Measurements from ENCODE around the gene CCDC127.
"Not testable (repeated sequence)": the region's sequence is repeated elsewhere in the genome, so short reads cannot be mapped to it uniquely, and the experiment has no call there.

Gene CCDC127

GRCh38 chr5:251016-251415 lies 33.1 kb upstream of the CCDC127 start:
- H3F3A ChIP-seq (ENCODE audit: control insufficient read depth, insufficient read depth); H4K20me1 ChIP-seq (ENCODE audit: control insufficient read depth, insufficient read depth, low read depth, low read length); H3K4me1 ChIP-seq (ENCODE audit: control insufficient read depth, low read length); H3K9me3 ChIP-seq (ENCODE audit: control insufficient read depth, insufficient read depth, low read length); H3K4me2 ChIP-seq (ENCODE audit: low read length); H3K9me2 ChIP-seq (replicated peaks; ENCODE audit: control insufficient read depth, low read length); H3K27ac ChIP-seq (ENCODE audit: low read depth, low read length); H3K27me3 ChIP-seq (ENCODE audit: control insufficient read depth, low read length); H3K79me2 ChIP-seq (ENCODE audit: control insufficient read depth, low read length); H3K4me3 ChIP-seq (ENCODE audit: low read length): not testable (repeated sequence)
- H3K36me3 ChIP-seq (ENCODE audit: control insufficient read depth, low read length), result peaks cover 78% of the 10 kb centered on the region

DNA sequence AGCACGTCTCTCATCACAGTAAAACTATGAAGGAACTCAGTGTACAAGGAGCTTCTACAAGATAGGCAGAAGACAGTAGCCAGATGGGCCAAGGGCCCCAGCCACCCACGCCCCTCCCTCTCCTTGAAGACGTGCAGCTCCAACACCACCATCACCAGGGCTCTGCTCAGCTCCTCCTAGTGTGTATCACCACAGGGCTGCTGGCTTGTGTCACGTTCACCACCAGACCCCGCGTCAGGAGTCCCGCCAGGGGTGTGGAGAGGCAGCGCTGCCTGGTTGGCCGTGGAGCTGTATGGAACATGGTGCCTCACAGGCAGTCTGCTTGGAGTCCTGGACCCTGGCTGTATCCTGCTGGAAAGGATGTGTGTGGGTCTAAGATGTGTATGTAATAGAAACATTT lies 32.4 kb upstream of the CCDC127 start:
- not testable (repeated sequence) for H3K4me2 ChIP-seq (ENCODE audit: low read length); H3K27me3 ChIP-seq (ENCODE audit: control insufficient read depth, low read length); H3F3A ChIP-seq (ENCODE audit: control insufficient read depth, insufficient read depth); H3K9me3 ChIP-seq (ENCODE audit: control insufficient read depth, insufficient read depth, low read length); H3K9me2 ChIP-seq (replicated peaks; ENCODE audit: control insufficient read depth, low read length); H4K20me1 ChIP-seq (ENCODE audit: control insufficient read depth, insufficient read depth, low read depth, low read length); H3K79me2 ChIP-seq (ENCODE audit: control insufficient read depth, low read length); H3K4me3 ChIP-seq (ENCODE audit: low read length); H3K4me1 ChIP-seq (ENCODE audit: control insufficient read depth, low read length); H3K27ac ChIP-seq (ENCODE audit: low read depth, low read length)
- peaks cover 78% of the 10 kb centered on the region for H3K36me3 ChIP-seq (ENCODE audit: control insufficient read depth, low read length)

GRCh38 chr5:245717-246116 lies 27.8 kb upstream of the CCDC127 start:
- H4K20me1 ChIP-seq (ENCODE audit: control insufficient read depth, insufficient read depth, low read depth, low read length); H3K27me3 ChIP-seq (ENCODE audit: control insufficient read depth, low read length); H3F3A ChIP-seq (ENCODE audit: control insufficient read depth, insufficient read depth); H3K4me3 ChIP-seq (ENCODE audit: low read length); H3K4me2 ChIP-seq (ENCODE audit: low read length); H3K79me2 ChIP-seq (ENCODE audit: control insufficient read depth, low read length); H3K9me3 ChIP-seq (ENCODE audit: control insufficient read depth, insufficient read depth, low read length); H3K9me2 ChIP-seq (replicated peaks; ENCODE audit: control insufficient read depth, low read length); H3K27ac ChIP-seq (ENCODE audit: low read depth, low read length); H3K4me1 ChIP-seq (ENCODE audit: control insufficient read depth, low read length): not testable (repeated sequence)
- H3K36me3 ChIP-seq (ENCODE audit: control insufficient read depth, low read length), result peaks cover 72% of the 10 kb centered on the region

DNA sequence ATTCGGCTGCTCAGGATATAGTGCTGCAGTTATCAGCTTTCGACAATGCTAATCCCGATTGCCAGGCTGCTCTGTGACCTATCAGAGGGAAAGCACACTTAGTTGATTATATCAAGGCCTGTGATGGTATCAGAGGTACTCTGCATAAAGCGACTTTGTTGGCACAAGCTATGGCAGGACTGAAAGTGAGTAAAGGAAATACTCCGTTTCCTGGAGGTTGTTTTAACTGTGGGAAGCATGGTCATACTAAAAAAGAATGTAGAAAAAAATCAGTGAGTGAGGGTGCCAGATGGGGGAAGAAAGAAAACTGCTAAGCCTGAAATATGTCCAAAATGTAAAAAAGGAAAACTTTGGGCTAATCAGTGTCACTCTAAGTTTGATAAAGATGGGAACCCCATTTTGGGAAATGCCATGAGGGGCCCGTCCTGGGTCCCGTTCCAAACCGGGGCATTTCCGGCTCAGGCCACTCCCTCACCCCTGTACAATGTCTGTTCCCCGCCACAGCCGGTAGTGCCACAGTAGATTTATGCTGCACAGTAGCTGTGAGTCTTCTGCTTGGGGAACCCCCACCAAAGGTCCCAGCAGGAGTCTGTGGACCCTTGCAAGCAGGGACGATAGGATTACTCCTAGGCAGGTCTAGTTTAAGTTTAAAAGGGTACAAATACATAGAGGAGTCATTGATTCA lies 25.9 kb upstream of the CCDC127 start:
- not testable (repeated sequence) for H3K4me3 ChIP-seq (ENCODE audit: low read length); H3F3A ChIP-seq (ENCODE audit: control insufficient read depth, insufficient read depth); H3K27me3 ChIP-seq (ENCODE audit: control insufficient read depth, low read length); H3K79me2 ChIP-seq (ENCODE audit: control insufficient read depth, low read length); H3K27ac ChIP-seq (ENCODE audit: low read depth, low read length); H4K20me1 ChIP-seq (ENCODE audit: control insufficient read depth, insufficient read depth, low read depth, low read length); H3K9me3 ChIP-seq (ENCODE audit: control insufficient read depth, insufficient read depth, low read length); H3K4me1 ChIP-seq (ENCODE audit: control insufficient read depth, low read length); H3K9me2 ChIP-seq (replicated peaks; ENCODE audit: control insufficient read depth, low read length); H3K4me2 ChIP-seq (ENCODE audit: low read length)
- peaks cover 69% of the 10 kb centered on the region for H3K36me3 ChIP-seq (ENCODE audit: control insufficient read depth, low read length)

DNA sequence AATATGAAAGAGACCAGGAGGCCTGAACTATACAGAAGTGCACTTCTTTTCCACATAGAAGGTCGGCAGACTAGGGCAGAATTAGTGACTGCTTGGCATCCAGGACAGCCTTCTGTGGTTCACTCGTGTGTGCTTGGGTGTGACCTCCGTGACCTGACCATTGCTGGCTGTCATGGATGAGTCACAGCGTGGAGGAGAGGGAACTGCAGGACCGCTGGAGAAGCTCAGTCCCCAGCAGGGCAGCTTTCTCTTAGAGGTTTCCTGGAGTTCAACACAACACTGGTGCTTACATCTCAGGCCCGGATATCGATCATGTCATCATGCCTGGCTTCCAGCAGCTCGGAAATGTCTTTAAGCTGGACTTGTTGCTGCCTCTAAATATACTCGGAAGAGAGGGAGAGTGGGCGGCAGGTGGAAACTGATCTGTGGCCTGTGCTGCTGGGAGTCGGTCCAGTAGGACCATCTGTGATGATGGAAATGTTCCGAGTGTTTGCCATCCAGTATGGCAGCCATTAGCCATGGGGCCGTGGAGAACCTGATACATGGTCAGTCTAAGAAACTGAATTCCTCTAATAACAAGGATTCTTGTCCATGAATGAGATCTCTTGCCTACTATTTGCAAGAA lies 23.2 kb upstream of the CCDC127 start:
- not testable (repeated sequence) for H4K20me1 ChIP-seq (ENCODE audit: control insufficient read depth, insufficient read depth, low read depth, low read length); H3F3A ChIP-seq (ENCODE audit: control insufficient read depth, insufficient read depth); H3K9me3 ChIP-seq (ENCODE audit: control insufficient read depth, insufficient read depth, low read length); H3K9me2 ChIP-seq (replicated peaks; ENCODE audit: control insufficient read depth, low read length); H3K4me3 ChIP-seq (ENCODE audit: low read length); H3K4me2 ChIP-seq (ENCODE audit: low read length); H3K79me2 ChIP-seq (ENCODE audit: control insufficient read depth, low read length); H3K27ac ChIP-seq (ENCODE audit: low read depth, low read length); H3K4me1 ChIP-seq (ENCODE audit: control insufficient read depth, low read length); H3K27me3 ChIP-seq (ENCODE audit: control insufficient read depth, low read length)
- H3K36me3 ChIP-seq (ENCODE audit: control insufficient read depth, low read length), result peaks cover 62% of the 10 kb centered on the region

GRCh38 chr5:240550-240949 lies 22.6 kb upstream of the CCDC127 start:
- H3K36me3 ChIP-seq (ENCODE audit: control insufficient read depth, low read length), result peaks cover 60% of the 10 kb centered on the region

GRCh38 chr5:237931-238330 lies 20.0 kb upstream of the CCDC127 start:
- not testable (repeated sequence) for H3K9me2 ChIP-seq (replicated peaks; ENCODE audit: control insufficient read depth, low read length); H4K20me1 ChIP-seq (ENCODE audit: control insufficient read depth, insufficient read depth, low read depth, low read length); H3K4me2 ChIP-seq (ENCODE audit: low read length); H3K79me2 ChIP-seq (ENCODE audit: control insufficient read depth, low read length); H3F3A ChIP-seq (ENCODE audit: control insufficient read depth, insufficient read depth); H3K4me1 ChIP-seq (ENCODE audit: control insufficient read depth, low read length); H3K9me3 ChIP-seq (ENCODE audit: control insufficient read depth, insufficient read depth, low read length); H3K4me3 ChIP-seq (ENCODE audit: low read length); H3K27me3 ChIP-seq (ENCODE audit: control insufficient read depth, low read length); H3K27ac ChIP-seq (ENCODE audit: low read depth, low read length)
- H3K36me3 ChIP-seq (ENCODE audit: control insufficient read depth, low read length), result peaks cover 72% of the 10 kb centered on the region

More at GRCh38 chr5:240550-240949, 22.6 kb upstream of the CCDC127 start:
- H3K4me3 ChIP-seq (ENCODE audit: low read length); H3F3A ChIP-seq (ENCODE audit: control insufficient read depth, insufficient read depth); H3K27ac ChIP-seq (ENCODE audit: low read depth, low read length); H3K27me3 ChIP-seq (ENCODE audit: control insufficient read depth, low read length); H3K9me3 ChIP-seq (ENCODE audit: control insufficient read depth, insufficient read depth, low read length); H3K4me2 ChIP-seq (ENCODE audit: low read length); H3K4me1 ChIP-seq (ENCODE audit: control insufficient read depth, low read length); H3K9me2 ChIP-seq (replicated peaks; ENCODE audit: control insufficient read depth, low read length); H4K20me1 ChIP-seq (ENCODE audit: control insufficient read depth, insufficient read depth, low read depth, low read length); H3K79me2 ChIP-seq (ENCODE audit: control insufficient read depth, low read length): not testable (repeated sequence)

DNA sequence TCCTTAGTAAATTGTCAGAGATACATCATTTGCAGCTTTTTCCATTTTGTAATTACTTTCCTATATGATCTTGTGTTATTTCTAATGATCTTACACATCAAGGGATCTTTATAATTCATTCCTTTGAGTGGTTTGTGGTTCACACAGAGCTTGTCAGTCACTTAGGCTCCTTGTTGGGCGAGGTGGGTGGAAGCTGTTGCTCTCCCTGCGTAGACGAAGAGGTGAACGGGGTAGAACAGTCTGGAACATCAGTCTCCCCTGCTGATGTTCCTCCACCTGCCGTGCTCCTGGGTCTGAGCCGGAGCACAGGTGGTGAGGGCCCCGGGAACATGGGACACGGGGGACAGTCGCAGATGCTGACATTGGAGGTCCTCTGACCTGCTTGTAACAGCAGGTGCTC lies 17.6 kb upstream of the CCDC127 start:
- not testable (repeated sequence) for H3K4me2 ChIP-seq (ENCODE audit: low read length); H3F3A ChIP-seq (ENCODE audit: control insufficient read depth, insufficient read depth); H3K79me2 ChIP-seq (ENCODE audit: control insufficient read depth, low read length); H3K9me3 ChIP-seq (ENCODE audit: control insufficient read depth, insufficient read depth, low read length); H3K4me1 ChIP-seq (ENCODE audit: control insufficient read depth, low read length); H3K27me3 ChIP-seq (ENCODE audit: control insufficient read depth, low read length); H4K20me1 ChIP-seq (ENCODE audit: control insufficient read depth, insufficient read depth, low read depth, low read length); H3K9me2 ChIP-seq (replicated peaks; ENCODE audit: control insufficient read depth, low read length); H3K4me3 ChIP-seq (ENCODE audit: low read length); H3K27ac ChIP-seq (ENCODE audit: low read depth, low read length)
- H3K36me3 ChIP-seq (ENCODE audit: control insufficient read depth, low read length), result peaks cover 71% of the 10 kb centered on the region

Measured in DOHH2 (cell line).